Skin epidermis (tissue), 12 donors: Measurements from ENCODE around the gene YES1.
A peak's percentile ranks its signal among the peaks of the same experiment; 100 is the strongest.
"Not testable (repeated sequence)": the region's sequence is repeated elsewhere in the genome, so short reads cannot be mapped to it uniquely, and the experiment has no call there.

Experiments used
- H3K27ac ChIP-seq, 21 experiments: fragments of 200-600 bp; sonication (generic) in 11 of 21; one replicate each; pipeline ENCODE4 v1.5.0; 2020; ENCODE audit warnings: mild to moderate bottlenecking in 3 of 21, inconsistent platforms in 2 of 21, moderate library complexity in 2 of 21
- H3K4me3 ChIP-seq, 7 experiments: fragments of 200-600 bp; sonication (generic) in 2 of 7; one replicate each; pipeline ENCODE4 v1.5.0; 2020; ENCODE audit warnings: inconsistent platforms in 2 of 7, mild to moderate bottlenecking in 2 of 7, moderate library complexity in 1 of 7

YES1 gene

DNA sequence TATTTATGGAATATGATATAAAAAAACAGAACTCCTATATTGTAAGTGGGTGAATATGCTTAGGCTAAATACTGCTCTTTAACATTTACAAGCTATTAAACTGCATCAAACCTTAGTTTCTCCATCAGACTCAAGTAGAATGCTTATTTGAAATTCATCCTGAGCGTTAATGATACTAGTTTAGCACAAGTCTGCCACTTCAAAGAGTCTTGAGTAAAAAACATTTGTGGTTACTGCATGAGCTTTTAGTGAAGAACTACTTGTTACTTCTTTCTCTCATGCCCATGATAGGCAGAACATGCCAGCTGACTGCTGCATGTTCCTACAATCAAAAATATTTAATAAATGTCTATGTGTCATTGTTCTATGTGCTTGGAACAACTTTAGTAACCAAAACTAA is 12.1 kb downstream of the YES1 start:
- Histone ChIP-seq H3K27ac (no peak overlapping the region), H3K4me3 (no peak overlapping the region)

DNA sequence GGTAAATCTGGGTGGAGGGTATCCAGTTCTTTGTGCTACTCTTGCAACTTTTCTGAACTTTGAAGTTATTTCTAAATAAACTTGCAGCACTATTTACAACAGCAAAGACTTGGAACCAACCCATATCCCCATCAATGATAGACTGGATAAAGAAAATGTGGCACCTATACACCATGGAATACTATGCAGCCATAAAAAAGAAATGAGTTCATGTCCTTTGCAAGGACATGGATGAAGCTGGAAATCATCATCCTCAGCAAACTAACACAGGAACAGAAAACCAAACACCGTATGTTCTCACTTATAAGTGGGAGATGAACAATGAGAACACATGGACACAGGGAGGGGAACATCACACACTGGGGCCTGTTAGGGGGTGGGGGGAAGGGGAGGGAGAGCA is 16.7 kb downstream of the YES1 start:
- H3K4me3 ChIP-seq, H3K27ac ChIP-seq: not testable (repeated sequence)

- Histone ChIP-seq H3K4me3 (no peak overlapping the region), H3K27ac (no peak overlapping the region)
These were observed 22.6 kb downstream of the YES1 start for GRCh38 chr18:789397-789796.

DNA sequence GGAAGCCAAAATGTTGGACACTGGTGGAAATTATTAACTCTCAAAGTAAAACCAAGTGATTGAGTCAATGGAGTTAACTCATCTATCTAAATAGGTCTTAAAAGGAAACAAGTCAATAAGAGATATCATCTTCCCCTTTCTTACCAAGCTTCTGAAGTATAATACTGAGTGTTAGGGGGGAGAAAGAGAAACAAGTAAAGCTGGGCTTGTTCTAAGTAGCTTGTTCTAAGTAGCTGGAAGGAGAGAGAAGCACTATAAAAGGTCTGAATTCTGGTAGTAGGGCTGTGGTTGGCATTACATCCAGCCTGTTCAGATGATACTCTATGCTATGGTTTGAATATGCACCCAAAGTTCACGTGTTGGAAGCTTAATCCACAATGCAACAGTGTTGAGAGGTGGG is 26.8 kb downstream of the YES1 start:
- H3K27ac ChIP-seq, result no peak overlapping the region
- H3K4me3 ChIP-seq, result no peak overlapping the region

- Histone ChIP-seq H3K27ac (no peak overlapping the region), H3K4me3 (no peak overlapping the region)
These were observed 27.4 kb downstream of the YES1 start for GRCh38 chr18:784470-785172.

- Histone ChIP-seq H3K27ac (no peak overlapping the region), H3K4me3 (no peak overlapping the region)
These were observed 33.7 kb downstream of the YES1 start for GRCh38 chr18:778194-778927.

- no peak overlapping the region for H3K4me3 ChIP-seq
- peak overlapping the region in 2 of 21 experiments; percentile 4 to 6 for H3K27ac ChIP-seq
These were observed 35.0 kb downstream of the YES1 start for GRCh38 chr18:777021-777420.

DNA sequence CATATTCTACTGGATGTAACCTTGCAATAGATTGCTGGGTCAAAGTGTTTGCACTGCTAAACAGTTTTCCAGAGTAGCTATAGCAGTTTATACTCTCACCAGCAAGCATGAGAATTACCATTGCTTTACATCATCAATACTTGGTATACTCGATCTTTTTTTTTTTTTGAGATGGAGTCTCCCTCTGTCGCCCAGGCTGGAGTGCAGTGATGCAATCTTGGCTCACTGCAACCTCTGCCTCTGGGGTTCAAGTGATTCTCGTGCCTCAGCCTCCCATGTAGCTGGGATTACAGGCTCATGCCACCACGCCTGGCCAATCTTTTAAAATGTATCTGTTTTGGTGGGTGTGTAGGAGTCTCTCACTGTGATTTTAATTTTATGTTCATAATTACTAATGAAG is 36.0 kb downstream of the YES1 start:
- H3K27ac ChIP-seq, result not testable (repeated sequence)

DNA sequence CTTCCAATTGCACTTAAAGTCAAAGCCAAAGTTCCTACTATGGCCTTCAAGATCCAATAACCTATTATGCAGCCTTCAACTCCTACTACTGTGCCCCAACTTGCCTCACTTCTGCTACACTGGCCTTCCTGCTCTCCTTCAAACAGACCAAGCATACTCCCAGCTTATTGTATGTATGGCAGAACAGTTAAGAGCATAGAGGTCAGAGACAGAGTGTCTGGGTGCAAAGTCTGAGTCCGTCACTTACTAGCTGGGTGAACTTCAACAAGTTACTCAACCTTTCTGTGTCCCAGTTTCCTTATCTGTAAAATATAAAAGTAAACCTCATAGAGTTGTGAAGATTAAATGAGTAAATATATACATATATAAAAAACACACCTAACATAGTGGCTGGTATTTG is 37.2 kb downstream of the YES1 start:
- H3K27ac ChIP-seq, result no peak overlapping the region
- H3K4me3 ChIP-seq, result no peak overlapping the region

More for the DNA sequence above, 36.0 kb downstream of the YES1 start:
- not testable (repeated sequence) for H3K4me3 ChIP-seq

- no peak overlapping the region for H3K27ac ChIP-seq
These were observed 37.9 kb downstream of the YES1 start for GRCh38 chr18:773980-774624.

DNA sequence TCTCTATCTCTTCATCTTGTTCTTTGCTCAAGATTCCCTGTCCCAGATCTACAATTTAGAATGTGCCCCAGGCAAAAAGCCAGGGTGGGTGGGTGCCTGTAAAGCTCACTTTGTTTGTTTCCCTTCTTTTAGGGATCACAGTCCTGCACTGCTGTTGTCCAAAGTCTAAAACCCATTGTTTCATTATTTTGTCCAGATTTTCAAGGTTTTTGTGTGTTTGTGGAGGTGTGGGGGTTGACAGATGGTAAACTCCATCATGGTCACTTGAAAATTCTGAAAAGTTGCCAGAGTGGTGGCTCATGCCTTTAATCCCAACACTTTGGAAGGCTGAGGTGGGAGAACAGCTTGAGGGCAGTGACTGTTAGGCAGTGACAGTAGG is 41.5 kb downstream of the YES1 start:
- Histone ChIP-seq H3K4me3 (no peak overlapping the region), H3K27ac (no peak overlapping the region)

More at GRCh38 chr18:773980-774624, 37.9 kb downstream of the YES1 start:
- H3K4me3 ChIP-seq, result no peak overlapping the region

DNA sequence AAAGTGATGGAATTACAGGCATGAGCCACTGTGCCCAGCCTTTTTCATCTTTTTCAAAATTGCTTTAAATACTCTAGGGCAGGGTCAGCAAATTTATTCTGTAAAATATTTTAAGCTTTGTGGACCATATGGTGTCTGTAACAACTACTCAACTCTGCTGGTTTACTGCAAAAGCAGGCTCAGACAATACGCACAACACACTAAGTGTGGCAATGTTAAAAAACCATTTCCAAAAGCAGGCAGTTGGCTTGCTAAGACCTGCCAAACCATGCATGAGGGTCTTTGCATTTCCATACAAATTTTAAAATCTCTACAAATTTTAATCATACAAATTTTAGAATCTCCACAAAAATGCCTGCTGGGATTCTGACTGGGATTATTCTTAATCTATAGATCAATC is 44.1 kb downstream of the YES1 start:
- Histone ChIP-seq H3K27ac (no peak overlapping the region), H3K4me3 (no peak overlapping the region)

DNA sequence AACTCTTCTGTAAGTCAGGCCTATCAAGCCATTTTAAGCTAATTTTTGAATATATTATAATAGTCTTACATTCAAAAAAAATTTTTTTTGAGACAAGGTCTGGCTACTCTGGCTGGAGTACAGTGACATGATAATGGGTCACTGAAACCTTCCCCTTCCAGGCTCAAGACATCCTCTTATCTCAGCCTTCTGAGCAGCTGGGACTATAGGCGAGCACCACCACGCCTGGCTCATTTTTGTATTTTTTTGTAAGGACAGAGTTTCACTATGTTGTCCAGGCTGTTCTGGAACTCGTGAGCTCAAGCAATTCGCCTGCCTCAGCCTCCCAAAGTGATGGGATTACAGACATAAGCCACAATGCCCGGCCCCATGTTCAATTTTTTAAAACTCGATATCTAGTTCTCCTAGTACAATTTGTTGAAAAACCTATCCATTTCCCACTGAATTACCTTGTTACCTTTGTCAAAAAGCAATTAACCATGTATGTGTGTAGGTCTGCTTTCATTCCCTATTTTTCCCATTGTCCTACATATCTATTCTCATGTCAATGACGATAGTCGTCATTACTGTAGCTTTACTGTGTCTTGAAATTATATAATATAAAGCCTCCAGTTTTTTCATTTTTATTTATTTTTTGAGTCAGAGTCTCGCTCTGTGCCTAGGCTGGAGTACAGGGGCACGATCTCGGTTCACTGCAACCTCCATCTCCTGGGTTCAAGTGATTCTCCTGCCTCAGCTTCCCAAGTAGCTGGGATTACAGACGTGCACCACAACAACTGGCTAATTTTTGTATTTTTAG is 44.8 kb downstream of the YES1 start:
- no peak overlapping the region for H3K4me3 ChIP-seq

GRCh38 chr18:766550-766860 is 45.5 kb downstream of the YES1 start:
- Histone ChIP-seq H3K27ac (no peak overlapping the region), H3K4me3 (no peak overlapping the region)

More for the DNA sequence above, 44.8 kb downstream of the YES1 start:
- H3K27ac ChIP-seq, result no peak overlapping the region

DNA sequence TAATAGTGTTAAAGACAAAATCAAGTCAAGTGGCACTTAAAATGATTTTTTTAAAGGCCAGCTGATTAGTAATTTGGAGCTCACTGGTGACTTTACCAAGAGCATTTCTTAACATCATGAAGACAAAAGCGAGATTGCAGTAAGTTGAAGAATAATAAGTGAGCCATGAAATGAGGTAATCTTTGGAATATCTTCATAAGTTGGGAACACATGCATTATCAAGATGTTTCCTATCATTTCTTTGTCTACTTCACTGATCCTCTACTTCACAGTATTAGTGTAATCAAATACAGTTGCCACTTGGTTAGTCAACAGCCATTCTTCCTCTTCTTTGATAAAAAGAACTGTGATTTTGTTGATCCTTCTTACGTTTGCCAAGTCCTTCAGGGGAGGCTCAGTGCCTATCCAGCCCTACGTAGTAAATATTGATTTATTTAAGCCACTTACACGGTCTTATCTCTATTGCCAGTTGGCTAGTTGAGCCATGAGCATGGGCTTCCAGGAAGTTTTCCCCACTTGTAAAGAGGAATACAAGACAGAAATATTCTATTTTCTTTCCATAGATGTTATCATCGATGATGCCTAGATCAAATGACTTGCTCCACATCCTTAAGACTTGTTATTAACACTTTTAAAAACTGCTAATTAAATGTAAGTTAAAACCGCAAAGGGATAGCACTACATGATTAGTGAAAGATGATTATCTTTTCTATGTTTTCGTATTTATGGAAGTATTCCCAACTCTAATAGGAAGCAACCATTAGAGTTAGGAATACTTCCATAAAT is 46.1 kb downstream of the YES1 start:
- no peak overlapping the region for H3K27ac ChIP-seq
- H3K4me3 ChIP-seq, result no peak overlapping the region

GRCh38 chr18:759864-760263 is 52.2 kb downstream of the YES1 start:
- H3K4me3 ChIP-seq, H3K27ac ChIP-seq: not testable (repeated sequence)

DNA sequence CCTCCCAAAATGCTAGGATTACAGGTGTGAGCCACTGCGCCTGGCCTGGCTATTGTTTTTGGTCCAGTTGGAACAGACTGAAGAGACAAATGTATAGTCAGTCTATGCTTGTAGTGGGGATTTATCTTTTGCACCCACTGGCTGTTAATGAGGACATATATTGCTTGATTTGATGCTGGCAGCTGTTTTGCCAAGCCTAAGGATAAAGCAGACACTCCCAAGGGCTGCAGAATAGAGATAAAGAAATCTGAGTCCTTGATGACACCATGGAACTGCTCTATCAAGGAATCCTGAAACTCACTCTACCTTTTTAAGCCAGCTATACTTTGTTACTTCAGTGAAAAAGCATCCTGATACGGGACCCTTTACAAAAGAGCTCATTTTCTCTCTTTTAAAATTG is 56.5 kb downstream of the YES1 start:
- no peak overlapping the region for H3K4me3 ChIP-seq

GRCh38 chr18:754656-755055 is 57.4 kb downstream of the YES1 start:
- Histone ChIP-seq H3K4me3 (no peak overlapping the region), H3K27ac (no peak overlapping the region)

More for the DNA sequence above, 56.5 kb downstream of the YES1 start:
- no peak overlapping the region for H3K27ac ChIP-seq

GRCh38 chr18:750456-750855 is 61.6 kb downstream of the YES1 start:
- no peak overlapping the region for H3K27ac ChIP-seq
- no peak overlapping the region for H3K4me3 ChIP-seq
